Ascending aorta (tissue), 2 donors: Measurements from ENCODE around the gene TNFSF4. TPM values are rescaled to one million over a fixed set of nuclear protein-coding genes. Genes with fewer than 3 reads are reported as not detected.

ENCODE experiments used
- DNase-seq, 2 donors: peaks; one replicate each; pipeline ENCODE4 v3.0.0-alpha.2; 2019; ENCODE audit warnings: low spot score in 2 of 2
- H3K27ac ChIP-seq, 2 donors: fragments of 200-600 bp; sonication (generic); one replicate each; pipeline ENCODE4 v1.5.1; 2016 to 2017; ENCODE audit warnings: mild to moderate bottlenecking in 1 of 2
- H3K27me3 ChIP-seq: fragments of 200-600 bp; sonication (generic); one replicate; pipeline ENCODE4 v1.5.1; 2017
- H3K36me3 ChIP-seq, 2 donors: fragments of 200-600 bp; sonication (generic); one replicate each; pipeline ENCODE4 v1.5.1; 2016
- H3K4me1 ChIP-seq, 2 donors: fragments of 200-600 bp; sonication (generic); one replicate each; pipeline ENCODE4 v1.5.1; 2016 to 2017; ENCODE audit warnings: mild to moderate bottlenecking in 1 of 2
- H3K4me3 ChIP-seq, 2 donors: fragments of 200-600 bp; sonication (generic); one replicate each; pipeline ENCODE4 v1.5.1; 2016 to 2017; ENCODE audit warnings: mild to moderate bottlenecking in 1 of 2
- H3K9me3 ChIP-seq, 2 donors: fragments of 200-600 bp; sonication (generic); one replicate each; pipeline ENCODE4 v1.5.1; 2016
- CTCF ChIP-seq, 3 experiments: fragments of 200-600 bp in 2 of 3; fragments of 450-650 bp in 1 of 3; sonication (generic) in 2 of 3; IDR thresholded peaks; one replicate each; pipeline ENCODE4 v1.5.1; 2016 to 2019; ENCODE audit warnings: antibody characterized with exemption in 3 of 3, mild to moderate bottlenecking in 1 of 3, moderate library complexity in 1 of 3
- intact Hi-C: fragments of 100-400 bp; cut with DNase I; formaldehyde crosslinking; loops from one replicate; pipeline ENCODE4 v1.15.1; 2023
- total RNA-seq: library from RNA; depleted of rRNA; stranded (reverse); fragments of >200 nt; gene quantifications from one replicate; pipeline ENCODE4 v1.1.0, GENCODE V29; 2016

The TNFSF4 gene
- total RNA-seq, 1 donor from 2014 or later = 0.75 TPM

- TF ChIP-seq CTCF (IDR thresholded peaks at IDR 0.05) = peak; percentile 59 to 69 (median 63)
- H3K36me3 ChIP-seq = no peaks in the 10 kb centered on the region
- no peaks in the 10 kb centered on the region for H3K27me3 ChIP-seq
- no peak overlapping the region for H3K4me3 ChIP-seq
- H3K27ac ChIP-seq = no peak overlapping the region
- intact Hi-C loops = loop anchor here (1.0 kb wide), 1 partner anchor 376 kb away; no protein-coding TSS in a partner anchor
- no peaks in the 10 kb centered on the region for H3K9me3 ChIP-seq
- H3K4me1 ChIP-seq = no peaks in the 10 kb centered on the region
- no peak for DNase-seq
Measured at GRCh38 chr1:173202424-173203145, 4.5 kb downstream of the TNFSF4 start.

- intact Hi-C loops = loop anchor here (1.0 kb wide), 1 partner anchor 376 kb away; no protein-coding TSS in a partner anchor
- Histone ChIP-seq H3K27ac (no peak overlapping the region), H3K4me1 (no peaks in the 10 kb centered on the region), H3K4me3 (no peak overlapping the region), H3K9me3 (no peaks in the 10 kb centered on the region), H3K36me3 (no peaks in the 10 kb centered on the region), H3K27me3 (no peaks in the 10 kb centered on the region)
- no peak for TF ChIP-seq CTCF (IDR thresholded peaks at IDR 0.05)
- no peak for DNase-seq
Measured at GRCh38 chr1:173201969-173202368, 5.2 kb downstream of the TNFSF4 start.

GRCh38 chr1:173195596-173196088 is 11.5 kb downstream of the TNFSF4 start:
- Histone ChIP-seq H3K27me3 (no peaks in the 10 kb centered on the region), H3K9me3 (no peaks in the 10 kb centered on the region), H3K4me3 (no peak overlapping the region), H3K36me3 (no peaks in the 10 kb centered on the region), H3K4me1 (no peaks in the 10 kb centered on the region), H3K27ac (no peak overlapping the region)
- no peak for DNase-seq
- no peak for TF ChIP-seq CTCF (IDR thresholded peaks at IDR 0.05)
- intact Hi-C loops = loop anchor here (10.0 kb wide), 1 partner anchor 221 kb away; no protein-coding TSS in a partner anchor

GRCh38 chr1:173193639-173194038 is 13.5 kb downstream of the TNFSF4 start:
- DNase-seq = no peak
- intact Hi-C loops = loop anchor here (5.0 to 10.0 kb wide), 2 partner anchors 219 to 276 kb away; no protein-coding TSS in a partner anchor
- TF ChIP-seq CTCF (IDR thresholded peaks at IDR 0.05) = no peak

GRCh38 chr1:173191011-173191705 is 16.0 kb downstream of the TNFSF4 start:
- no peaks in the 10 kb centered on the region for H3K27me3 ChIP-seq
- no peak for DNase-seq
- intact Hi-C loops = loop anchor here (5.0 to 10.0 kb wide), 2 partner anchors 216 to 274 kb away; no protein-coding TSS in a partner anchor
- H3K9me3 ChIP-seq = no peaks in the 10 kb centered on the region
- H3K4me1 ChIP-seq = peaks cover 5 to 11% of the 10 kb centered on the region in 2 donors
- H3K27ac ChIP-seq = peak overlapping the region; percentile 73 to 77
- no peak for TF ChIP-seq CTCF (IDR thresholded peaks at IDR 0.05)
- no peaks in the 10 kb centered on the region for H3K36me3 ChIP-seq
- peak overlapping the region in 1 of 2 donors; percentile 0 for H3K4me3 ChIP-seq

More at GRCh38 chr1:173193639-173194038, 13.5 kb downstream of the TNFSF4 start:
- Histone ChIP-seq H3K27me3 (no peaks in the 10 kb centered on the region), H3K36me3 (no peaks in the 10 kb centered on the region), H3K4me1 (peaks cover 5 to 11% of the 10 kb centered on the region in 2 donors), H3K9me3 (no peaks in the 10 kb centered on the region), H3K4me3 (no peak overlapping the region), H3K27ac (no peak overlapping the region)
